Endothelial cell of umbilical vein (primary cell): ENCODE results near the gene RBM43. TPM values are rescaled to one million over a fixed set of nuclear protein-coding genes. Genes with fewer than 3 reads are reported as not detected.

Source experiments
- BruUV-seq: library from RNA; stranded (reverse); fragments of 400-500 nt; replicated peaks from 2 replicates; lab custom pipeline; 2021; lab: Mats Ljungman, UMichigan
- CTCF ChIA-PET: fragments of 300-600, 350-600 bp; sonication (Branson Sonifier 250); formaldehyde crosslinking; loops from one replicate; lab custom pipeline; 2021; ENCODE audit warnings: antibody characterized with exemption, inconsistent platforms; lab: Charles Lee
- POLR2A ChIA-PET: fragments of 300-600, 350-600 bp; sonication (Branson Sonifier 250); formaldehyde crosslinking; loops from one replicate; lab custom pipeline; 2021; ENCODE audit warnings: antibody characterized with exemption, inconsistent platforms; lab: Charles Lee
- DNase-seq: peaks from one replicate; pipeline ENCODE4 v3.0.0-alpha.2; 2011; ENCODE audit warnings: low read depth, low spot score
- FAIRE-seq: peaks from 2 replicates; lab custom pipeline; 2011; peaks lifted over from hg19 to GRCh38; lab: Jason Lieb, UNC
- H2AFZ ChIP-seq: 2 replicates; pipeline ENCODE4 v1.6.0; 2012; ENCODE audit warnings: low read depth, low read length, control low read depth, inconsistent platforms
- H3K27ac ChIP-seq: 2 replicates; pipeline ENCODE4 v1.5.1; 2011; ENCODE audit warnings: low read depth, mild to moderate bottlenecking, control low read depth, low read length, moderate library complexity; ENCODE audit not compliant: insufficient read depth
- H3K27me3 ChIP-seq, 2 experiments: 2 replicates each; pipeline versions ENCODE4 v1.6.0 to v1.6.1; 2011; ENCODE audit warnings: low read length in 2 of 2, mixed read lengths in 1 of 2; ENCODE audit not compliant: control insufficient read depth in 2 of 2, insufficient read depth in 2 of 2
- H3K36me3 ChIP-seq, 2 experiments: 2 replicates in 1 of 2; 3 replicates in 1 of 2; pipeline ENCODE4 v1.5.1; 2011; ENCODE audit warnings: low read length in 2 of 2, mild to moderate bottlenecking in 1 of 2, moderate library complexity in 1 of 2; ENCODE audit not compliant: control insufficient read depth in 2 of 2, insufficient read depth in 2 of 2; ENCODE audit errors: extremely low read depth in 1 of 2
- H3K4me1 ChIP-seq: 3 replicates; pipeline ENCODE4 v1.5.1; 2011; ENCODE audit warnings: mild to moderate bottlenecking, low read length; ENCODE audit not compliant: control insufficient read depth, insufficient read depth; ENCODE audit errors: extremely low read depth
- H3K4me2 ChIP-seq: 2 replicates; pipeline ENCODE4 v1.6.1; 2011; ENCODE audit warnings: low read length, control low read depth, mixed read lengths; ENCODE audit not compliant: insufficient read depth
- H3K4me3 ChIP-seq, 3 experiments: fragments of 200-600 bp in 1 of 3; sonication (generic), shearing (Covaris generic) in 1 of 3; replicated peaks in 1 of 3; 2 replicates each; pipeline ENCODE4 v1.5.1; 2011 to 2016; ENCODE audit warnings: control low read depth in 3 of 3, low read length in 3 of 3, mild to moderate bottlenecking in 2 of 3, inconsistent platforms in 1 of 3, low read depth in 1 of 3, moderate library complexity in 1 of 3; ENCODE audit not compliant: insufficient read depth in 1 of 3
- H3K79me2 ChIP-seq: 2 replicates; pipeline ENCODE4 v1.6.0; 2012; ENCODE audit warnings: low read length, inconsistent platforms; ENCODE audit not compliant: control insufficient read depth, insufficient read depth
- H3K9ac ChIP-seq: replicated peaks from 2 replicates; pipeline ENCODE3; 2011; ENCODE audit warnings: low read length, control low read depth; ENCODE audit not compliant: insufficient read depth; ENCODE audit errors: extremely low read depth
- H3K9me1 ChIP-seq: replicated peaks from 3 replicates; pipeline ENCODE4 v1.6.0; 2011; ENCODE audit warnings: mild to moderate bottlenecking, low read length; ENCODE audit not compliant: control insufficient read depth, insufficient read depth; ENCODE audit errors: extremely low read depth
- H3K9me3 ChIP-seq: replicated peaks from 2 replicates; pipeline ENCODE4 v1.5.1; 2012; ENCODE audit warnings: low read length, inconsistent platforms; ENCODE audit not compliant: control insufficient read depth, insufficient read depth
- H4K20me1 ChIP-seq: replicated peaks from 2 replicates; pipeline ENCODE3; 2011; ENCODE audit warnings: mild to moderate bottlenecking, low read length; ENCODE audit not compliant: control insufficient read depth, insufficient read depth; ENCODE audit errors: extremely low read depth
- EZH2 ChIP-seq: IDR thresholded peaks from 2 replicates; pipeline ENCODE4 v1.6.1; 2012; ENCODE audit warnings: borderline replicate concordance, low read depth, mild to moderate bottlenecking, moderate library complexity, low read length, inconsistent platforms; ENCODE audit not compliant: severe bottlenecking
- FOS ChIP-seq: IDR thresholded peaks from 2 replicates; pipeline ENCODE4 v1.6.1; 2011; ENCODE audit warnings: mild to moderate bottlenecking, low read length, moderate library complexity, borderline replicate concordance; ENCODE audit not compliant: insufficient read depth
- GATA2 ChIP-seq: IDR thresholded peaks from 2 replicates; pipeline ENCODE4 v1.7.0; 2011; ENCODE audit warnings: low read depth, mild to moderate bottlenecking, moderate library complexity, mixed read lengths, low read length; ENCODE audit not compliant: insufficient read length, insufficient read depth
- JUN ChIP-seq: IDR thresholded peaks from 2 replicates; pipeline ENCODE4 v1.6.1; 2011; ENCODE audit warnings: borderline replicate concordance, low read depth; ENCODE audit not compliant: insufficient read length, insufficient read depth
- MAX ChIP-seq: IDR thresholded peaks from 2 replicates; pipeline ENCODE4 v1.6.1; 2011; ENCODE audit not compliant: insufficient read depth, insufficient read length
- MYC ChIP-seq: IDR thresholded peaks from one replicate; pipeline ENCODE4 v1.6.1; 2011; ENCODE audit warnings: mild to moderate bottlenecking, low read depth, low read length
- POLR2A ChIP-seq: IDR thresholded peaks from 2 replicates; pipeline ENCODE4 v1.6.1; 2012; ENCODE audit warnings: low read depth, mild to moderate bottlenecking, control low read depth, low read length
- POLR2AphosphoS5 ChIP-seq: IDR thresholded peaks from 2 replicates; pipeline ENCODE4 v1.6.1; 2012; ENCODE audit warnings: low read depth, mild to moderate bottlenecking, control low read depth, low read length, moderate library complexity; ENCODE audit not compliant: insufficient read depth
- dilution Hi-C: fragments of 300-500 bp; cut with MboI; formaldehyde crosslinking; loops from one replicate; pipeline ENCODE4 v1.15.0; 2019; ENCODE audit warnings: low sequenced_read_pairs; ENCODE audit not compliant: extremely low pct_ligation_motif_present
- intact Hi-C: fragments of 100-400 bp; cut with micrococcal nuclease; formaldehyde crosslinking; loops from one replicate; pipeline ENCODE4 v1.10.0; 2022
- polyA plus RNA-seq, 4 experiments: library from polyadenylated mRNA; depleted of rRNA in 3 of 4; stranded (reverse) in 3 of 4; unstranded in 1 of 4; fragments of >200 nt; gene quantifications; 2 replicates each; pipeline versions ENCODE4 v1.2.1 to v1.2.3, GENCODE V29; 2011 to 2012; ENCODE audit warnings: missing spikeins in 1 of 4
- total RNA-seq: library from RNA; stranded (reverse); gene quantifications from 2 replicates; pipeline ENCODE4 v1.2.3, GENCODE V29; 2021
- TF ChIP-seq, protein P1 (sequence below), 2 donors: IDR thresholded peaks; 1 replicate in 1 of 2; 2 replicates in 1 of 2; pipeline ENCODE4 v1.5.1; 2011; ENCODE audit warnings: low read length in 2 of 2, mild to moderate bottlenecking in 2 of 2, moderate library complexity in 2 of 2, control low read depth in 1 of 2, inconsistent platforms in 1 of 2, low read depth in 1 of 2; ENCODE audit not compliant: insufficient read depth in 1 of 2; ENCODE audit errors: extremely low read depth in 1 of 2

RBM43 gene
- total and polyA plus RNA-seq, 2 donors (not counting 3 experiments of a cell fraction or from before 2014, with no cell fraction given) = 3.7 to 6.5 TPM

DNA sequence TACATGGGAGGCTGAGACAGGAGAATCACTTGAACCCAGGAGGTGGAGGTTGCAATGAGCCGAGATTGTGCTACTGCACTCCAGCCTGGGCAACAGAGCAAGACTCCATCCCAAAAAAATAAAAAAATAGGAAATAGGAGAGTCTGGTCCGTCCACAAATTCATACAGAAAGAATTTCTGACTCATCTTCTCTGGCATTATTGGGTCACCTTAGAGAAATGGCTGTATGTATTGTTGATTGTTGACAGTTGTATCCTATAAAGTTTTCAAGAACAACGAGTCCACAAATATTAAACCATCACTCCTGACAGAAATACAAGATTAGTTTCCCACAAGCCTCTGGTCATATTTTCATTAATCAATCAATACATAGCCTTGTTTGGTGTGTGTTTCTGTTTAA is 20.4 kb downstream of the RBM43 start:
- DNase-seq (no peak), FAIRE-seq (no peak)
- no peak overlapping the region for H3K4me3 ChIP-seq
- no peak overlapping the region for H3K27ac ChIP-seq
- peak; percentile 12 for TF ChIP-seq FOS
- TF ChIP-seq POLR2A = no peak
- intact Hi-C loops = loop anchor here (5.0 kb wide), 1 partner anchor 786 kb away; no protein-coding TSS in a partner anchor
- ChIA-PET POLR2A (no interaction called here), CTCF (interaction anchor here (1.1 to 4.3 kb wide), 3 partner anchors 196 to 1668 kb away, joined by 3 to 120 read pairs (median 50); no protein-coding TSS in a partner anchor)
- H3K36me3 ChIP-seq = no peaks in the 10 kb centered on the region
- H3K4me1 ChIP-seq = peaks cover 7% of the 10 kb centered on the region
- no TSS peak for BruUV-seq
- H4K20me1 ChIP-seq = no peaks in the 10 kb centered on the region
- no peaks in the 10 kb centered on the region for H3K27me3 ChIP-seq
- H2AFZ ChIP-seq = no peak overlapping the region
- H3K4me2 ChIP-seq = no peak overlapping the region
- no peaks in the 10 kb centered on the region for H3K9me1 ChIP-seq
- H3K9ac ChIP-seq = no peak overlapping the region
- H3K9me3 ChIP-seq = no peaks in the 10 kb centered on the region
- dilution Hi-C loops = no loop called here
- no peaks in the 10 kb centered on the region for H3K79me2 ChIP-seq

DNA sequence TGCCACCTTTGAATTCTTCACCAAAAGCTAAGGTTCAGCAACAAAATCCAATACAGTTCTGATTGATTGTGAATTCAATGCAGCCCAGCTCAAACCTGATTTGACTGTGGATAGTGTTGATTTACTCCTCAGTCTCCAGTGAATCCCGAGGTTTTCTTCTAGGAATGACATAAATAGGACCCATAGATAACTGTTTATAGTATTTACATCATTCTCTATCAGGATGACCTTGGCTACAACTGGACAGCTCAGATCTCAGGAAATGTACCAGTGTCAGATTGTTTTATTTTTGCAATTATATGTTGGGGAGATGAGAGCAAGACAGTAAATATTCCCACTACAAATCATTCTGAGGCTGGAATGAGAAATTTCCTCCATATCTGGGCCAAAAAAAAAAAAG is 21.2 kb downstream of the RBM43 start:
- TF ChIP-seq FOS = no peak
- TF ChIP-seq POLR2A = no peak
- no peak for TF ChIP-seq MYC
- TF ChIP-seq JUN = no peak
- TF ChIP-seq POLR2AphosphoS5 = no peak
- TF ChIP-seq EZH2 = no peak
- TF ChIP-seq, protein P1, sequence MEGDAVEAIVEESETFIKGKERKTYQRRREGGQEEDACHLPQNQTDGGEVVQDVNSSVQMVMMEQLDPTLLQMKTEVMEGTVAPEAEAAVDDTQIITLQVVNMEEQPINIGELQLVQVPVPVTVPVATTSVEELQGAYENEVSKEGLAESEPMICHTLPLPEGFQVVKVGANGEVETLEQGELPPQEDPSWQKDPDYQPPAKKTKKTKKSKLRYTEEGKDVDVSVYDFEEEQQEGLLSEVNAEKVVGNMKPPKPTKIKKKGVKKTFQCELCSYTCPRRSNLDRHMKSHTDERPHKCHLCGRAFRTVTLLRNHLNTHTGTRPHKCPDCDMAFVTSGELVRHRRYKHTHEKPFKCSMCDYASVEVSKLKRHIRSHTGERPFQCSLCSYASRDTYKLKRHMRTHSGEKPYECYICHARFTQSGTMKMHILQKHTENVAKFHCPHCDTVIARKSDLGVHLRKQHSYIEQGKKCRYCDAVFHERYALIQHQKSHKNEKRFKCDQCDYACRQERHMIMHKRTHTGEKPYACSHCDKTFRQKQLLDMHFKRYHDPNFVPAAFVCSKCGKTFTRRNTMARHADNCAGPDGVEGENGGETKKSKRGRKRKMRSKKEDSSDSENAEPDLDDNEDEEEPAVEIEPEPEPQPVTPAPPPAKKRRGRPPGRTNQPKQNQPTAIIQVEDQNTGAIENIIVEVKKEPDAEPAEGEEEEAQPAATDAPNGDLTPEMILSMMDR (IDR thresholded peaks at IDR 0.05; ENCODE audit: extremely low read depth in 1 of 2, insufficient read depth in 1 of 2, low read depth in 1 of 2, low read length in 2 of 2) = no peak
- no peak for TF ChIP-seq MAX
- TF ChIP-seq GATA2 = no peak
- Histone ChIP-seq H3K36me3 (no peaks in the 10 kb centered on the region), H3K4me2 (no peak overlapping the region), H4K20me1 (no peaks in the 10 kb centered on the region), H3K4me1 (peaks cover 7% of the 10 kb centered on the region), H3K9me1 (no peaks in the 10 kb centered on the region), H3K9me3 (no peaks in the 10 kb centered on the region), H3K4me3 (no peak overlapping the region), H3K9ac (no peak overlapping the region), H3K27me3 (no peaks in the 10 kb centered on the region), H2AFZ (no peak overlapping the region), H3K27ac (no peak overlapping the region), H3K79me2 (no peaks in the 10 kb centered on the region)
- dilution Hi-C loops = no loop called here
- POLR2A ChIA-PET = no interaction called here
- intact Hi-C loops = loop anchor here (5.0 kb wide), 1 partner anchor 787 kb away; no protein-coding TSS in a partner anchor
- BruUV-seq = no TSS peak
- FAIRE-seq (no peak), DNase-seq (no peak)
- CTCF ChIA-PET = interaction anchor here (0.7 to 4.3 kb wide), 7 partner anchors 9 to 1667 kb away, joined by 3 to 120 read pairs (median 6); no protein-coding TSS in a partner anchor
